ENCODE measurements around the gene ZFC3H1.

- no peak for TF ChIP-seq CTCF (IDR thresholded peaks at IDR 0.05)
- TF ChIP-seq POLR2A (IDR thresholded peaks at IDR 0.05): no peak
- TF ChIP-seq POLR2AphosphoS5 (IDR thresholded peaks at IDR 0.05): no peak
Observed at GRCh38 chr12:71654200-71654599, 9.4 kb downstream of the ZFC3H1 start.
